Urothelium cell line (cell line): ENCODE data around the gene C11orf42.

Source experiments
- DNase-seq: peaks from one replicate; pipeline ENCODE4 v3.0.0; 2011; ENCODE audit warnings: low spot score, mixed read lengths
- FAIRE-seq: peaks from 2 replicates; lab custom pipeline; 2011; peaks lifted over from hg19 to GRCh38; lab: Jason Lieb, UNC

The C11orf42 gene

GRCh38 chr11:6251990-6252473 lies 46.7 kb downstream of the C11orf42 start:
- no peak for FAIRE-seq
- no peak for DNase-seq

GRCh38 chr11:6253197-6253596 lies 47.8 kb downstream of the C11orf42 start:
- FAIRE-seq (no peak), DNase-seq (no peak)

GRCh38 chr11:6258141-6258540 lies 52.8 kb downstream of the C11orf42 start:
- DNase-seq = no peak
- no peak for FAIRE-seq

- DNase-seq = no peak
- no peak for FAIRE-seq
Observed at GRCh38 chr11:6258571-6259081, 53.3 kb downstream of the C11orf42 start.

- FAIRE-seq = no peak
- no peak for DNase-seq
Observed at GRCh38 chr11:6260207-6260726, 54.9 kb downstream of the C11orf42 start.
